HepG2 (cell line): ENCODE results near the gene WDR70.

Source experiments
- ETV5 ChIP-seq: IDR thresholded peaks from 2 replicates; pipeline ENCODE4 v1.6.1; 2018; ENCODE audit warnings: missing biosample characterization, missing genetic modification reagents, inconsistent platforms, borderline replicate concordance
- MXI1 ChIP-seq: IDR thresholded peaks from 3 replicates; pipeline ENCODE4 v1.6.1; 2012; ENCODE audit warnings: low read depth, low read length, inconsistent platforms, borderline replicate concordance
- POLR2A ChIP-seq, 2 experiments: IDR thresholded peaks; 2 replicates each; pipeline ENCODE4 v1.6.1; 2011; ENCODE audit warnings: low read depth in 2 of 2, low read length in 2 of 2, mild to moderate bottlenecking in 1 of 2, moderate library complexity in 1 of 2; ENCODE audit not compliant: insufficient read depth in 1 of 2
- RFXANK ChIP-seq: IDR thresholded peaks from 2 replicates; pipeline ENCODE4 v1.6.1; 2016
- TARDBP ChIP-seq: sonication (generic); formaldehyde crosslinking; IDR thresholded peaks from 2 replicates; pipeline ENCODE4 v1.8.0; 2022; ENCODE audit warnings: mild to moderate bottlenecking, missing genetic modification reagents
- ZNF354B ChIP-seq: sonication (generic); formaldehyde crosslinking; IDR thresholded peaks from 2 replicates; pipeline ENCODE4 v1.8.0; 2022; ENCODE audit warnings: mild to moderate bottlenecking, missing genetic modification reagents
- TF ChIP-seq, protein P1 (sequence below): sonication (generic); formaldehyde crosslinking; IDR thresholded peaks from 2 replicates; pipeline ENCODE4 v1.5.0; 2020; ENCODE audit warnings: mild to moderate bottlenecking, missing genetic modification reagents, moderate library complexity
- TF ChIP-seq, protein P2 (sequence below): sonication (generic); formaldehyde crosslinking; IDR thresholded peaks from 2 replicates; pipeline ENCODE4 v1.4.0; 2020; ENCODE audit warnings: low read depth, mild to moderate bottlenecking, missing genetic modification reagents

DNA sequence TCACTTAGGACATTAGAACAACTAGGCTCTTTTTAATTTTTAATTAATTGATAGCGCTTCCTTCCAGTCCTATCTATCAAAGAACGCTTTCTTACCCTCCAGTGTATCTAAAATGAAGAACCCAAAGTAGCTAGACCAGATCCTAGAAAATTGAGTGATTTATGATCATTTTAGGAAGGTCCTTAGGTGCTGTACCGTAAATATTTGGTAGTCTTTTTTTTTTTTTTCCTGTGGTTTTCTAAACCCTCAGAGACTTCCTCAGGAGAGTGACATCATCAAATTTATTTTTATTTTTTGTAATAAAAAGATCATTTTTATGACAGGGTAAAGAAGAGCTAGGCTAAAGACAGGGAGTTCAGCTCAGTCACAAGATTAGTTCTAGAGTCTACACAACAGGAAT, 197.4 kb downstream of the WDR70 start:
- no peak for TF ChIP-seq POLR2A (IDR thresholded peaks at IDR 0.05; ENCODE audit: insufficient read depth in 1 of 2, low read depth in 2 of 2, low read length in 2 of 2)
- no peak for TF ChIP-seq TARDBP (CRISPR knock-in tag)
- TF ChIP-seq RFXANK (CRISPR knock-in tag), result no peak
- TF ChIP-seq MXI1, result no peak
- TF ChIP-seq, protein P1, sequence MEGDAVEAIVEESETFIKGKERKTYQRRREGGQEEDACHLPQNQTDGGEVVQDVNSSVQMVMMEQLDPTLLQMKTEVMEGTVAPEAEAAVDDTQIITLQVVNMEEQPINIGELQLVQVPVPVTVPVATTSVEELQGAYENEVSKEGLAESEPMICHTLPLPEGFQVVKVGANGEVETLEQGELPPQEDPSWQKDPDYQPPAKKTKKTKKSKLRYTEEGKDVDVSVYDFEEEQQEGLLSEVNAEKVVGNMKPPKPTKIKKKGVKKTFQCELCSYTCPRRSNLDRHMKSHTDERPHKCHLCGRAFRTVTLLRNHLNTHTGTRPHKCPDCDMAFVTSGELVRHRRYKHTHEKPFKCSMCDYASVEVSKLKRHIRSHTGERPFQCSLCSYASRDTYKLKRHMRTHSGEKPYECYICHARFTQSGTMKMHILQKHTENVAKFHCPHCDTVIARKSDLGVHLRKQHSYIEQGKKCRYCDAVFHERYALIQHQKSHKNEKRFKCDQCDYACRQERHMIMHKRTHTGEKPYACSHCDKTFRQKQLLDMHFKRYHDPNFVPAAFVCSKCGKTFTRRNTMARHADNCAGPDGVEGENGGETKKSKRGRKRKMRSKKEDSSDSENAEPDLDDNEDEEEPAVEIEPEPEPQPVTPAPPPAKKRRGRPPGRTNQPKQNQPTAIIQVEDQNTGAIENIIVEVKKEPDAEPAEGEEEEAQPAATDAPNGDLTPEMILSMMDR, result no peak
- TF ChIP-seq ZNF354B, result no peak
- TF ChIP-seq, protein P2, sequence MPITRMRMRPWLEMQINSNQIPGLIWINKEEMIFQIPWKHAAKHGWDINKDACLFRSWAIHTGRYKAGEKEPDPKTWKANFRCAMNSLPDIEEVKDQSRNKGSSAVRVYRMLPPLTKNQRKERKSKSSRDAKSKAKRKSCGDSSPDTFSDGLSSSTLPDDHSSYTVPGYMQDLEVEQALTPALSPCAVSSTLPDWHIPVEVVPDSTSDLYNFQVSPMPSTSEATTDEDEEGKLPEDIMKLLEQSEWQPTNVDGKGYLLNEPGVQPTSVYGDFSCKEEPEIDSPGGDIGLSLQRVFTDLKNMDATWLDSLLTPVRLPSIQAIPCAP (CRISPR knock-in tag), result no peak
- TF ChIP-seq ETV5 (CRISPR knock-in tag), result no peak
